ENCODE results near the gene PMVK. TPM values are rescaled to one million over a fixed set of nuclear protein-coding genes. Genes with fewer than 3 reads are reported as not detected.

Gene PMVK
- total RNA-seq, 1 experiment from 2014 or later = 26.8 TPM

GRCh38 chr1:154948079-154948478 is 11.6 kb upstream of the PMVK start:
- CTCF ChIA-PET = interaction anchor here (1.2 kb wide), 1 partner anchor 46 kb away, joined by 3 read pairs; the partner anchor contains the start of gene LENEP
- Mint-ChIP-seq H3K27ac (no peak overlapping the region), H3K4me3 (no peak overlapping the region), H3K27me3 (ENCODE audit: low read depth) (no peaks in the 10 kb centered on the region), H3K9me3 (no peaks in the 10 kb centered on the region), H3K4me1 (peaks cover 14% of the 10 kb centered on the region), H3K36me3 (no peaks in the 10 kb centered on the region)
- ATAC-seq = no peak
- TF ChIP-seq ZNF671 (CRISPR knock-in tag; IDR thresholded peaks at IDR 0.05) = no peak
- TF ChIP-seq ATF1 (CRISPR knock-in tag; IDR thresholded peaks at IDR 0.05) = no peak
- TF ChIP-seq, protein P1, sequence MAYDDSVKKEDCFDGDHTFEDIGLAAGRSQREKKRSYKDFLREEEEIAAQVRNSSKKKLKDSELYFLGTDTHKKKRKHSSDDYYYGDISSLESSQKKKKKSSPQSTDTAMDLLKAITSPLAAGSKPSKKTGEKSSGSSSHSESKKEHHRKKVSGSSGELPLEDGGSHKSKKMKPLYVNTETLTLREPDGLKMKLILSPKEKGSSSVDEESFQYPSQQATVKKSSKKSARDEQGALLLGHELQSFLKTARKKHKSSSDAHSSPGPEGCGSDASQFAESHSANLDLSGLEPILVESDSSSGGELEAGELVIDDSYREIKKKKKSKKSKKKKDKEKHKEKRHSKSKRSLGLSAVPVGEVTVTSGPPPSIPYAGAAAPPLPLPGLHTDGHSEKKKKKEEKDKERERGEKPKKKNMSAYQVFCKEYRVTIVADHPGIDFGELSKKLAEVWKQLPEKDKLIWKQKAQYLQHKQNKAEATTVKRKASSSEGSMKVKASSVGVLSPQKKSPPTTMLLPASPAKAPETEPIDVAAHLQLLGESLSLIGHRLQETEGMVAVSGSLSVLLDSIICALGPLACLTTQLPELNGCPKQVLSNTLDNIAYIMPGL (CRISPR knock-in tag; IDR thresholded peaks at IDR 0.05) = no peak
- TF ChIP-seq, protein P2, sequence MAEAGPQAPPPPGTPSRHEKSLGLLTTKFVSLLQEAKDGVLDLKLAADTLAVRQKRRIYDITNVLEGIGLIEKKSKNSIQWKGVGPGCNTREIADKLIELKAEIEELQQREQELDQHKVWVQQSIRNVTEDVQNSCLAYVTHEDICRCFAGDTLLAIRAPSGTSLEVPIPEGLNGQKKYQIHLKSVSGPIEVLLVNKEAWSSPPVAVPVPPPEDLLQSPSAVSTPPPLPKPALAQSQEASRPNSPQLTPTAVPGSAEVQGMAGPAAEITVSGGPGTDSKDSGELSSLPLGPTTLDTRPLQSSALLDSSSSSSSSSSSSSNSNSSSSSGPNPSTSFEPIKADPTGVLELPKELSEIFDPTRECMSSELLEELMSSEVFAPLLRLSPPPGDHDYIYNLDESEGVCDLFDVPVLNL (CRISPR knock-in tag; IDR thresholded peaks at IDR 0.05; ENCODE audit: borderline replicate concordance, low read depth) = no peak
- no peak for TF ChIP-seq RORB (CRISPR knock-in tag; IDR thresholded peaks at IDR 0.05)
- no peak for TF ChIP-seq GRHL2 (CRISPR knock-in tag; IDR thresholded peaks at IDR 0.05; ENCODE audit: insufficient replicate concordance, severe bottlenecking)
- no peak for TF ChIP-seq ZNF317 (CRISPR knock-in tag; IDR thresholded peaks at IDR 0.05; ENCODE audit: borderline replicate concordance, low read depth)
- DNase-seq (ENCODE audit: low spot score) = no peak
- POLR2A ChIA-PET = no interaction called here

- Mint-ChIP-seq H3K27me3 (ENCODE audit: low read depth) (no peaks in the 10 kb centered on the region), H3K4me1 (peaks cover 12% of the 10 kb centered on the region), H3K36me3 (no peaks in the 10 kb centered on the region), H3K27ac (peak overlapping the region; percentile 38; the same call in 1 of the 2 replicates), H3K9me3 (no peaks in the 10 kb centered on the region), H3K4me3 (no peak overlapping the region)
- POLR2A ChIA-PET = interaction anchor here (1.5 to 1.6 kb wide), 2 partner anchors 10 to 25 kb away, joined by 3 read pairs; partner anchors contain the start of genes PBXIP1 and SHC1
- no peak for TF ChIP-seq RELA (CRISPR knock-in tag; IDR thresholded peaks at IDR 0.05; ENCODE audit: borderline replicate concordance)
- TF ChIP-seq RORB (CRISPR knock-in tag; IDR thresholded peaks at IDR 0.05) = no peak
- TF ChIP-seq CBFB (CRISPR knock-in tag; IDR thresholded peaks at IDR 0.05; ENCODE audit: low read depth) = no peak
- TF ChIP-seq E2F1 (CRISPR knock-in tag; IDR thresholded peaks at IDR 0.05) = no peak
- no peak for TF ChIP-seq ZNF317 (CRISPR knock-in tag; IDR thresholded peaks at IDR 0.05; ENCODE audit: borderline replicate concordance, low read depth)
- no peak for TF ChIP-seq JAZF1 (CRISPR knock-in tag; IDR thresholded peaks at IDR 0.05)
- TF ChIP-seq, protein P3, sequence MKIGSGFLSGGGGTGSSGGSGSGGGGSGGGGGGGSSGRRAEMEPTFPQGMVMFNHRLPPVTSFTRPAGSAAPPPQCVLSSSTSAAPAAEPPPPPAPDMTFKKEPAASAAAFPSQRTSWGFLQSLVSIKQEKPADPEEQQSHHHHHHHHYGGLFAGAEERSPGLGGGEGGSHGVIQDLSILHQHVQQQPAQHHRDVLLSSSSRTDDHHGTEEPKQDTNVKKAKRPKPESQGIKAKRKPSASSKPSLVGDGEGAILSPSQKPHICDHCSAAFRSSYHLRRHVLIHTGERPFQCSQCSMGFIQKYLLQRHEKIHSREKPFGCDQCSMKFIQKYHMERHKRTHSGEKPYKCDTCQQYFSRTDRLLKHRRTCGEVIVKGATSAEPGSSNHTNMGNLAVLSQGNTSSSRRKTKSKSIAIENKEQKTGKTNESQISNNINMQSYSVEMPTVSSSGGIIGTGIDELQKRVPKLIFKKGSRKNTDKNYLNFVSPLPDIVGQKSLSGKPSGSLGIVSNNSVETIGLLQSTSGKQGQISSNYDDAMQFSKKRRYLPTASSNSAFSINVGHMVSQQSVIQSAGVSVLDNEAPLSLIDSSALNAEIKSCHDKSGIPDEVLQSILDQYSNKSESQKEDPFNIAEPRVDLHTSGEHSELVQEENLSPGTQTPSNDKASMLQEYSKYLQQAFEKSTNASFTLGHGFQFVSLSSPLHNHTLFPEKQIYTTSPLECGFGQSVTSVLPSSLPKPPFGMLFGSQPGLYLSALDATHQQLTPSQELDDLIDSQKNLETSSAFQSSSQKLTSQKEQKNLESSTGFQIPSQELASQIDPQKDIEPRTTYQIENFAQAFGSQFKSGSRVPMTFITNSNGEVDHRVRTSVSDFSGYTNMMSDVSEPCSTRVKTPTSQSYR (CRISPR knock-in tag; IDR thresholded peaks at IDR 0.05) = no peak
- DNase-seq (ENCODE audit: low spot score) (no peak), ATAC-seq (no peak)
- CTCF ChIA-PET = interaction anchor here (1.0 to 1.9 kb wide), 4 partner anchors 10 to 277 kb away, joined by 3 to 6 read pairs (median 4); partner anchors contain the start of gene PMVK
These were observed 9.7 kb upstream of the PMVK start for GRCh38 chr1:154945962-154946850.
